AG04449 (cell line): ENCODE measurements around the gene CHPF2.

ENCODE experiments used
- CTCF ChIA-PET: fragments of 350-600 bp; formaldehyde crosslinking; extraction: SDS; loops from one replicate; lab custom pipeline; 2021; ENCODE audit warnings: antibody characterized with exemption; lab: Yijun Ruan, JAX
- POLR2A ChIA-PET: fragments of 400-600, 350-600 bp; formaldehyde crosslinking; extraction: SDS; loops from one replicate; lab custom pipeline; 2020; ENCODE audit warnings: antibody characterized with exemption, inconsistent platforms; lab: Yijun Ruan, JAX
- DNase-seq: peaks from one replicate; pipeline ENCODE4 v3.0.0-alpha.2; 2010; ENCODE audit warnings: low read depth, low spot score
- H3K4me3 ChIP-seq: 2 replicates; pipeline ENCODE4 v1.5.1; 2011; ENCODE audit warnings: low read depth, mild to moderate bottlenecking, control low read depth, low read length
- TF ChIP-seq, protein P1 (sequence below): IDR thresholded peaks from one replicate; pipeline ENCODE4 v1.5.1; 2011; ENCODE audit warnings: mild to moderate bottlenecking, moderate library complexity, low read length, control low read depth, inconsistent platforms; ENCODE audit not compliant: insufficient read depth; ENCODE audit errors: missing control alignments

Gene CHPF2

DNA sequence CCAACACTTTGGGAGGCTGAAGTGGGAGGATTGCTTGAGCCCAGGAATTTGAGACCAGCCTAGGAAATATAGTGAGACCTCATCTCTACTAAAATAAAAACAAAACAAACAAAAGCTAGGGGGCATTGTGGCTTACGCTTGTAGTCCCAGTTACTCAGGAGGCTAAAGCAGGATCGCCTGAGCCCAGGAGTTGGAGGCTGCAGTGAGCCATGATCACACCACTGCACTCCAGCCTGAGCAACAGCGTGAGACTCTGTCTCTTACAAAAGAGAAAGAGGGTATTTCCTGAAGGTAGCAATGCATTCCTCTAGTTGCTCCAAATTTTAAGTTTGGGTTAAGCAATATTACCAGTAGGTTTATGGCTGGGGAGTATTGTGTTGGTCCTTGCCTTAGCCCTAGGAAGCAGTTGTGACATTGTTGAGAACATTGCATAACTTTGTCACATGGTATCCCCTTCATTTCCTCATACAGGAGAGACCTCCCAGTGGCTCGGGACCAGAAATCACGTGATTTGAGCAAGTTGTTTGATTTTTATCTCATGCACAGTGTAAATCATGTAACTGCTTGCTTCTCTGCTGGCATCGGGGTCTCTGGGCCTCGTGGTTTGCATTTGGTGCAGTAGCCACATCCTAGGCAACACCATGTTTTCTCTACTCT lies 39.5 kb downstream of the CHPF2 start:
- no peak for DNase-seq

DNA sequence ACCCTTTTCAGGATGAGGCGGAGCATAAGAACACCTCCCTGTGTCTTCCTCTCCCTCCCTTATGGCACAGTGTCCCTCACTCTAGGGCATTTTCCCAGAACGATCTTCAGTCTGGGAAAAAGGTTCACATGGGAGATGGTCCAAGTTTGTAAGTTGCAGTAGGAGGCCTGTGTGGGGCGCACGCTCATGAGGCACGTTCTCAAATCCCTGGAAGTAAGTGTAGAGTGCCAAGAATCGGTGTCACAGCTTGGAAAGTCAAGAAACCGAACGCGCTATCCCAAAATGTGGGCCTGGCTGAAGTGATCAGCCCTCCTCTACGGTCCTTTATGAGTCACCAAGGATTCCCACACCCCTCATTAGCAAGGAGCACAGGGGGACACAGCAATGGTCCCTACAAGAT lies 40.1 kb downstream of the CHPF2 start:
- DNase-seq = no peak
- TF ChIP-seq, protein P1, sequence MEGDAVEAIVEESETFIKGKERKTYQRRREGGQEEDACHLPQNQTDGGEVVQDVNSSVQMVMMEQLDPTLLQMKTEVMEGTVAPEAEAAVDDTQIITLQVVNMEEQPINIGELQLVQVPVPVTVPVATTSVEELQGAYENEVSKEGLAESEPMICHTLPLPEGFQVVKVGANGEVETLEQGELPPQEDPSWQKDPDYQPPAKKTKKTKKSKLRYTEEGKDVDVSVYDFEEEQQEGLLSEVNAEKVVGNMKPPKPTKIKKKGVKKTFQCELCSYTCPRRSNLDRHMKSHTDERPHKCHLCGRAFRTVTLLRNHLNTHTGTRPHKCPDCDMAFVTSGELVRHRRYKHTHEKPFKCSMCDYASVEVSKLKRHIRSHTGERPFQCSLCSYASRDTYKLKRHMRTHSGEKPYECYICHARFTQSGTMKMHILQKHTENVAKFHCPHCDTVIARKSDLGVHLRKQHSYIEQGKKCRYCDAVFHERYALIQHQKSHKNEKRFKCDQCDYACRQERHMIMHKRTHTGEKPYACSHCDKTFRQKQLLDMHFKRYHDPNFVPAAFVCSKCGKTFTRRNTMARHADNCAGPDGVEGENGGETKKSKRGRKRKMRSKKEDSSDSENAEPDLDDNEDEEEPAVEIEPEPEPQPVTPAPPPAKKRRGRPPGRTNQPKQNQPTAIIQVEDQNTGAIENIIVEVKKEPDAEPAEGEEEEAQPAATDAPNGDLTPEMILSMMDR = no peak
- ChIA-PET POLR2A (no interaction called here), CTCF (interaction anchor here (0.9 kb wide), 1 partner anchor 43 kb away, joined by 3 read pairs; no protein-coding TSS in a partner anchor)
- H3K4me3 ChIP-seq = no peak overlapping the region

More for the DNA sequence above, 39.5 kb downstream of the CHPF2 start:
- no peak overlapping the region for H3K4me3 ChIP-seq
- TF ChIP-seq, protein P1 = no peak
- CTCF ChIA-PET = interaction anchor here (1.1 kb wide), 1 partner anchor 43 kb away, joined by 3 read pairs; no protein-coding TSS in a partner anchor
- POLR2A ChIA-PET = no interaction called here

DNA sequence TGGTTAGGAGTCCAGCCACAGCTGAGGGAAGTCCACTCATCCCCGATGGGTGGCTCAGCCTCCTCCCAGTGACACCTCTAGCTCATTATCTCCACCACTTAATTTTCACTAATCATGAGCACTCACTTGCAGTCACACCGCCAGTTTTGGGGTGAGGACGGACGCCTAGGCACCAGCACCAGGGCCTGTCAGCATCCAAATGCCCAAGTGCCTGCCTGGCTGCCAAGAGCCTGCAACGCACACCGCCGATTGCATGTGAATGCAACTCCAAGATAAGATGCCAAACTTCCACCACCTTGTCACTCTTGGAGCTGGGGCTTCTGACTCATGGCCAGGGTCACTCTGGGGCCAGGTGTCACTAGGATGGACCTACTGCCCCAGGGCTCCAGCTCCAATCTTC lies 40.6 kb downstream of the CHPF2 start:
- no peak for DNase-seq
- ChIA-PET CTCF (interaction anchor here (0.9 kb wide), 1 partner anchor 42 kb away, joined by 3 read pairs; no protein-coding TSS in a partner anchor), POLR2A (interaction anchor here (0.7 kb wide), 1 partner anchor 23 kb away, joined by 3 read pairs; no protein-coding TSS in a partner anchor)
- TF ChIP-seq, protein P1 = no peak
- H3K4me3 ChIP-seq = no peak overlapping the region

DNA sequence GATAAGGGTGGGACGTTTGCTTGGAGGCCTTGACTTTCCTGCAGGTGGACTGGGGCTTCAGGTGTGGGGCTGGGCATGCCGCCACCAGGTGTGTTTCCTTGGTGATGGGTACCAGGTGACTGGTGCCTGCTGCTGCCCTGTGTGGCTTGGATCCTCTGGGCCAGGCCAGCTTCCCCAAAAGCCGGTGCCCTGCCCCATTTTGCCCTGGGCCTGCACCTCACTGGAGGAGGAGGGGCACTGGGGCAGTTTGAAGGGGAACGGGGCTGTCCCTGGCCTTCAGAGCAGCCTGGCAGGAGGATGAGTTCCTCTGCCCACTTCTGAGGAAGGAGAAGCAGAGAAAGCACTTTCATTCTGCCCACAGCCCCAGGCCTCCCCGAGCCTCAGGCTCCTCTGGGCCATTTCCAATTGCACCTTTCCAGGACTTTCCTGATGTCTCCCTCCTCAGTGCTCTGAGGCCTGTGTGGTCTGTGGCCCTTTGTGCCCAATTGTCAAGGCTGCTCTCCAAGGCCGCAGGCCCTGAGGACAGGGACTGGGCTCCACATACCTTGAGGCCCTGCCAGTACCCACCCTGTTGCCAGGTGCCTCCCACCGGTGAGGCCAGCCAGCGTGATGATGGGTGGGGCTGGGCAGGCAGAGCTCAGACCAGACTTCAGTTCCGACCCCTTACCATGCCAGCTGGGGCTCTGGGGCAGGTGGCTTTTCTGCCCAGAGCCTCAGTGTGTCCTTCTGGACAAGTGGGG lies 41.5 kb downstream of the CHPF2 start:
- TF ChIP-seq, protein P1 = no peak
- ChIA-PET POLR2A (no interaction called here), CTCF (no interaction called here)
- no peak for DNase-seq
- no peak overlapping the region for H3K4me3 ChIP-seq

DNA sequence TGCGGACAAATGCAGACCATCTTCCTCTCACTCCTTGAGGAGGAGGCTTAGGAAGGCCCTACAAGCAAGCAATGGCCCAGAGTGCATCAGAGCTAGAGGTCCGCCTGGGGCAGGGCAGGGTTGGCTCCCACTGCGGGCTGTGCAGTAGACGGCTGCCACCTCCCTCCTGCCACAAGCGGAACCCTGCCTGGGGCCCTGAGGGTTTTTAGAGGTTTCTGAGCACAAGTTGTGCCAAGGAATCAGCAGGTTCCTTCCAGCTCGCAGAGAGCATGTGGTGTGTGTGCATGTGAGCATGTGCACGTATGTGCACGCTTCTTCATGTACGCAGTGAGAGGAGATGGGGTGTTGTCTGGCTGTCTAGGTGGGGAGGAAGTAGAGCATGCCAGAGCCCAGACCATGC lies 42.1 kb downstream of the CHPF2 start:
- TF ChIP-seq, protein P1 = no peak
- DNase-seq = no peak
- no peak overlapping the region for H3K4me3 ChIP-seq
- CTCF ChIA-PET = no interaction called here
- POLR2A ChIA-PET = no interaction called here

DNA sequence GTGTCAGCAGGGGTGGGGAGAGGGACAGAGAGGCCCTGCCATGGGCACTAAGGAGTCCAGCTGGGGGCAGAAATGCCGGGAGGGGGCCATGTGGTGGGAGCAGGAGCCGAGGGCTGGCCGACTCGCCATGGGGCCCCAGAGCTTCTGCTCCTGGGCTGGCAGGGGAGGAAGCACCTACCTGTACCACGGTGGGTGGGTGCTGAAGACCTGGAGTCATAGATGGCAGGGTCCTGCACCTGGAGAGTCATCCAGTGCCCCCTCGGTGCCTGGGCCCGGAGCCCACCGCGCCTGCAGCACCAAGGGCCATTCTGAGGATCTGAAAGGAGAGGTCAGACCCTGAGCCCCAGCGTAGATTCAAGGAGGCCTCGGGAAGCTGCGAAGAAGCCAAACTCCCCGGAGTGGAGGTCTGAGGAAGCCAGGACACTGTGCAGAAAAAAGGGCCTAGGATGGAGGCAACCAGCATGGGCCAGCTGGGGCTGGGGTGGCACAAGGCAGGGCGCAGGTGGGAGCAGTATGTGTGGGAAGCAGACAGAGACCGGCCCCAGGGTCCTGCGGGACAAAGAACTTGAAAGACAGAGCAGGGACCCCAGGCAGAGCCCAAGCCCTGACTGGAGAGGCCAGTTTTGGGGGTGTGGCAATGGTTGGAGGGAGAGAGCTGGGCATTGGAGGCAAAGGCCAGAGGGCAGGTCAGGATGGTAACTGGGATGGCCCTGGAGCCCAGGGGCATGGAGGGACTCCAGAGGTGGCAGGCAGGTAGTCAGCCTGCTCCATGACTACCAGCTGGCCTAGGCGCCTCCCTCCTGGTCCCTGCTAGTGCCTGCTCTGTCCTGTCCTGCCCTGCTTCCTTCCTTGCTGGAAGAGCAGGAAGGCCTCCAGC lies 42.9 kb downstream of the CHPF2 start:
- CTCF ChIA-PET = no interaction called here
- no peak for DNase-seq
- POLR2A ChIA-PET = no interaction called here
- TF ChIP-seq, protein P1 = no peak
- no peak overlapping the region for H3K4me3 ChIP-seq
